Measurements from ENCODE around the gene PTBP3.
"Not testable (repeated sequence)": the region's sequence is repeated elsewhere in the genome, so short reads cannot be mapped to it uniquely, and the experiment has no call there.

The PTBP3 gene

GRCh38 chr9:112278152-112278551 lies 55.3 kb downstream of the PTBP3 start:
- in situ Hi-C loops (cut with MboI; ENCODE audit: low sequenced_read_pairs) = no loop called here

GRCh38 chr9:112274600-112274999 lies 58.8 kb downstream of the PTBP3 start:
- in situ Hi-C loops (cut with MboI; ENCODE audit: low sequenced_read_pairs) = no loop called here

DNA sequence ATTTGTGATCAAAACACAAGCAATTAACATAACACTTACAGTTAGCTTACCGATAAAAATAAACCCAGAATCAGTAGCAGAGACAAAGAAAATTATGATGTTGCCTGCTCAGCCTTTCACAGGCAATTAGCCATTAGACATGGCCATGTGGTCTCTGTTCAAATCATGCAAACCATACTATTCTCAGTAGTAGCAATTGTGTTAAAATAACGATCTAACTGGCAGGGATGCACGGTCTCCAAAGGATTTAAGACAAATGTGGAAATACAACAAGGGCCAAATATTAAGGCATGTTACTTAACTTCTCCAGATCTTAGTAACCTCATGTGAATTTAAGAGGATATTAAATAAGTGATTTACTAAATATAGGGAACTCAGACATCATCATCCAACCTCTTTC lies 59.5 kb downstream of the PTBP3 start:
- in situ Hi-C loops (cut with MboI; ENCODE audit: low sequenced_read_pairs) = no loop called here

DNA sequence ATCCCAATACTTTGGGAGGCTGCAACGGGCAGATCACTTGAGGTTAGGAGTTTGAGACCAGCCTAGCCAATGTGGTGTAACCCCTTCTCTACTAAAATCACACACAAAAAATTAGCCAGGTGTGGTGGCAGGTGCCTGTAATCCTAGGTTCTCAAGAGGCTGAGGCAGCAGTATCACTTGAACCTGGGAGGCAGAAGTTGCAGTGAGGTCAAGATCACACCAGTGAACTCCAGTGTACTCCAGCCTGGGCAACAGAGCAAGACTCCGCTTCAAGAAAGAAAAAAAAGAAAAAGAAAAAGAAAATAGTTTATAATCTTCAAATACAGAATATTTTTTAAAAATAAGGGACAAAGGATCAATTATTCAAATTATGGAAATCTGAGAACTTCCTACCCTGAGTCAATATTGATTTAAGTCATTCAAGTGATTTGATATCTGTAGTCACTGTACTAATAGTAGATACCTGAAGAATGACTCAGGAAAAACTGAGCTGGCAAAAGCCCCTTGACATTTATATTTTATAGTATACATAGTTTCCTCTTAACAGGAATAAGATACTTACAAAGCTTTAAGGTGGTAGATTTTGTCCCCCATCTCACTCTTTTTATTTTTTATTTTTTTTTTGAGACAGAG lies 61.8 kb downstream of the PTBP3 start:
- in situ Hi-C loops (cut with MboI; ENCODE audit: low sequenced_read_pairs) = no loop called here

GRCh38 chr9:112268413-112268812 lies 65.0 kb downstream of the PTBP3 start:
- in situ Hi-C loops (cut with MboI; ENCODE audit: low sequenced_read_pairs) = no loop called here

DNA sequence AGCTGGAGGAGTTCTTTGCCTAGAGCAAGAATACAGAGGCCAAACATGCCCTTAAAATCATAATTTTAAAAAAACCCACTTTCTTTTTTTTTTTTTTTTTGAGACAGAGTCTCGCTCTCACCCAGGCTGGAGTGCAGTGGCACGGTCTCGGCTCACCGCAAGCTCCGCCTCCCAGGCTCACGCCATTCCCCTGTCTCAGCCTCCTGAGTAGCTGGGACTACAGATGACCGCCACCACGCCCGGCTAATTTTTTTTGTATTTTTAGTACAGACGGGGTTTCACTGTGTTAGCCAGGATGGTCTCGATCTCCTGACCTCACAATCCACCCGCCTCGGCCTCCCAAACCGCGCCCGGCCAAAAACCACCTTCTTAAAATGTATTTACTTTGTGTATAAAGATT lies 66.3 kb downstream of the PTBP3 start:
- in situ Hi-C loops (cut with MboI; ENCODE audit: low sequenced_read_pairs) = not testable (repeated sequence)

- in situ Hi-C loops (cut with MboI; ENCODE audit: low sequenced_read_pairs) = no loop called here
Observed at GRCh38 chr9:112265391-112265790, 68.0 kb downstream of the PTBP3 start.

GRCh38 chr9:112262577-112262976 lies 70.8 kb downstream of the PTBP3 start:
- in situ Hi-C loops (cut with MboI; ENCODE audit: low sequenced_read_pairs) = no loop called here

GRCh38 chr9:112261133-112261532 lies 72.3 kb downstream of the PTBP3 start:
- in situ Hi-C loops (cut with MboI; ENCODE audit: low sequenced_read_pairs) = no loop called here

- in situ Hi-C loops (cut with MboI; ENCODE audit: low sequenced_read_pairs) = no loop called here
Observed at GRCh38 chr9:112258106-112258505, 75.3 kb downstream of the PTBP3 start.

DNA sequence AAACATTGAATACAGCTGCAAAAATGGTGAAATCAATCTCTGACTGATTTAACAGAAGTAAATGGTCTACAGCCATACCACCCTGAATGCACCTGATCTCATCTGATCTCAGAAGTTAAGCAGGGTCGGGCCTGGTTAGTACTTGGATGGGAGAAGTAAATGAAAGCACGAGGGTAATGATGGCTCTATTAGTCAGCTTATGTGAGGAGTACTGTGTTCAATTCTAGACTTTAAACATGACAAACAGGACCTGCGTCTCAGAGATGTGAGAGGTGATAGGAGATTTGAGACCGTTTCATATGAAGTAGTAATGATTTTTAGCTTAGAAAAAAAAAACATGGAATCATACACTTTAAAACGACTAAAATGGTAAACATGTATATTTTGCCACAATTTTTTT lies 81.2 kb downstream of the PTBP3 start:
- in situ Hi-C loops (cut with MboI; ENCODE audit: low sequenced_read_pairs) = no loop called here

DNA sequence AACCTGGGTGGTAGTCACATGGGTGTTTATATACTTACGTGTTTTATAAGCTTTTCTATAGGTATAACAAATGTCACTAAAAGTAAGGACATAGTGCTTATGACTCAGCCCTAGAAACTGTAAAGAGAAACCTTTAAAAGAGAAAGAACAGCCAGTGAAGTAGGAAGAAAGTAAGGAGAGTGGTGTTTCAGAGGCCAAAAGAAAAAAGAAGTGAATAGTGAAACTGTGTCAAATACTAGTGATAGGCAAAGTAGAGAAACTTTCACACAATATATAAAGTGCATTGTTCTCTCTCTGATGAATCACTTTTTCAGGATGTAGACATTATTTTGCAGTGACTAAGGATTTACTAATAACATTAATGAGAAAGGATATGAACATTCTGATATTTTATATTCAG lies 84.1 kb downstream of the PTBP3 start:
- in situ Hi-C loops (cut with MboI; ENCODE audit: low sequenced_read_pairs) = no loop called here

DNA sequence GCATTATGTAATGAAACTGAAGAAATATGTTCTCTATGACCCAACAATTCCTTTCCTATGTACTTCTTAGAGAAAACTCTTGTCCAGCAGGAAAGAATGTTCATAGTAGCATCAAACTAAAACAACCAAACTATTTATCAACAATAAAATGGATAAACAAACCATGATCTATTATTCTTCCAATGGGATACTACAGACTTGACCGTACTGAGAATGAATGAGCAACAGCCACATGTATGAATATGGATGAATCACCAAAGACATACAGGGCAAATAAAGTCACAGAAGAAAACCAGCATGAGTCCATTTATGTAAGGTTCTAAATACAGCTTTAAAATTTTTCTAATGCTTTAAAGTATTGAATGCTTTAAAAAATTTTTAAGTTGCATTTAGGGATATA lies 84.7 kb downstream of the PTBP3 start:
- in situ Hi-C loops (cut with MboI; ENCODE audit: low sequenced_read_pairs) = no loop called here

DNA sequence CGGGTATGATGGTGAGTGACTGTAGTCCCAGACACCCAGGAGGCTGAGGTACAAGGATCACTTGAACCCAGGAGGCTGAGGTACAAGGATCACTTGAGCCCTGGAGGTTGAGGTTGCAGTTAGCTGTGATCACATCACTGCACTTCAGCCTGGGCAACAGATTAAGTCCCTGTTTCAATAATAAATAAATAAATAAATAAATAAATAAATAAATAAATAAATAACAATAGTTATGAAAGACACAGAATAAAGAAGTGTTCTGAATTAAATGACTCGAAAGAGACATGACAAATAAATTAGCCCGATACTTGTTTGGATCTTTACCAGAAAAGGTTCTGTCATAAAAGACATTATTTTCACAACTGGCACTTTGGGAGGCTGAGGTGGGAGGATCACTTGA lies 86.3 kb downstream of the PTBP3 start:
- in situ Hi-C loops (cut with MboI; ENCODE audit: low sequenced_read_pairs) = no loop called here

- in situ Hi-C loops (cut with MboI; ENCODE audit: low sequenced_read_pairs) = no loop called here
Observed at GRCh38 chr9:112245126-112245525, 88.3 kb downstream of the PTBP3 start.

GRCh38 chr9:112242147-112242804 lies 91.1 kb downstream of the PTBP3 start:
- in situ Hi-C loops (cut with MboI; ENCODE audit: low sequenced_read_pairs) = no loop called here

- in situ Hi-C loops (cut with MboI; ENCODE audit: low sequenced_read_pairs) = no loop called here
Observed at GRCh38 chr9:112241491-112241890, 91.9 kb downstream of the PTBP3 start.

DNA sequence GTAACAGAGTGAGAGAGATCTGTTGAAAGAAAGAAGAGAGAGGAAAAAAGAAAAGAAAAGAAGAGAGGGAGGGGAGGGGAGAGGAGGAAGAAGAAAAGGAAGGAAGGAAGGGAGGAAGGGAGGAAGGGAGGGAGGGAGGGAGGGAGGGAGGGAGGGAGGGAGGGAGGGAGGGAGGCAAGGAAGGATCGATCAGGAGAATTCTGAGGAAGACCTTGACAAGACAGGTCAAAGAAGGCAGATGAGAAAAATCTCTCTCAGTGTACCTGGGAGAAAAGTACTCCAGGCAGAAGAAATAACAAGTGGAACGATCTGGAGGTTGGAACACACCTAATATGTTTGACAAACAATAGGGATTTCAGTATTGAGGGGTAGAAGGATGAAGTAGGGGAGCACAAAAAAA lies 93.7 kb downstream of the PTBP3 start:
- in situ Hi-C loops (cut with MboI; ENCODE audit: low sequenced_read_pairs) = no loop called here

GRCh38 chr9:112239284-112239683 lies 94.1 kb downstream of the PTBP3 start:
- in situ Hi-C loops (cut with MboI; ENCODE audit: low sequenced_read_pairs) = no loop called here

DNA sequence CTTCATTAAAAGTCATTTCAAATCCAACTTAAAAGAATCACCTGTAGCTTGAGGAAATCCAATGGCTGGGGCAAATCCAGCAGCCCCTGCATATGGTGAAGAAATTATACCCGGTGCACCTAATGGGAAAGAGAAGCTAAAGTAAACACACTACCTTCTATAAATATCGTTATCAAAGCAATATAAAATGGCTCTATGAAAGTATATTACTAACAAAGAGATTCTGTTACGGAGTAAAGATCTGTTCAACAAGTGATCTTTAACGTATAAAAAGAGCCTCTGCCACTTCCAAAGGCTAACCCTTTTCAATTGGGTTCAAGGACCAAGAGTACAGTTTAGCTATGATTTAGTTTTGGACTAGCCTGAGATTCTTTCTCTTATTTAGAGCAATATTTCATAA lies 98.6 kb downstream of the PTBP3 start:
- in situ Hi-C loops (cut with MboI; ENCODE audit: low sequenced_read_pairs) = no loop called here

DNA sequence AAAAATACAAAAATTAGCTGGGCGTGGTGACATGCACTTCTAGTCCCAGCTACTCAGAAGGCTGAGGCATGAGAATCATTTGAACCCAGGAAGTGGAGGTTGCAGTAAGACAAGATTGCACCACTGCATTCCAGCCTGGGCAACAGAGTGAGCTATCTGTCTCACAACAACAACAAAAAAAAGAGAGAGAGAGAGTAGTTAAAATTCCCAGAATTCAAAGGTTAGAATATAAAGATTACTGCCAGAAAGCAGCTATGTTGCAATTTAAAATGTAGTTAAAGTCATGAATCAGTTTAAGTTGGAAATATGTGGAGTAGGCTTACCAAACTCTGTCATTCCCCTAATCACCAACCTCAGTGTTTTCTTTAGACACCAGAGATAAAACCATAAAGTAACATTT lies 99.7 kb downstream of the PTBP3 start:
- in situ Hi-C loops (cut with MboI; ENCODE audit: low sequenced_read_pairs) = no loop called here

GRCh38 chr9:112232233-112232632 lies 101.2 kb downstream of the PTBP3 start:
- in situ Hi-C loops (cut with MboI; ENCODE audit: low sequenced_read_pairs) = no loop called here

DNA sequence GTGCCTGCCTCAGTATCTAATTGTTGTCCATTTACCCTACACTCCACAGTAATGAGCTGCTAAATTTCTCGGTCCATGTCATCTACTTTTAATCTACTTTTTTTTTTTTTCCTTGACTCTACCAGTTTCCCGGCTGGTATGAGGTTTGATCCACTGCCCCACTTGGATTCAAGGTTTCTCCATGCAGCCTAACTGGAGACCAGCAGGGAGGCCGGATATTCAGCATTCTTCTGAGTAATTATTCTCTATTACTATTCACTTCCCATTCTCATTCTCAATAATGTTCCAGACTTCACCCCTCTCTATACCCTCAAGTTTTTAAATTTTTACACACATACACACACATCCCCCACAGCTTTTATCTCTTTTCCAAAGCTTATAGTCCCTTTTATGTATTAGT lies 107.3 kb downstream of the PTBP3 start:
- in situ Hi-C loops (cut with MboI; ENCODE audit: low sequenced_read_pairs) = no loop called here
